Dedifferentiated amniotic fluid mesenchymal stem cell (primary cell): Measurements from ENCODE around the gene GATA5.

ENCODE experiments used
- DNase-seq: peaks from one replicate; pipeline ENCODE4 v3.0.0-alpha.2; 2016; ENCODE audit errors: extremely low spot score

Gene GATA5

GRCh38 chr20:62472941-62473585 is 2.7 kb downstream of the GATA5 start:
- DNase-seq = no peak

- DNase-seq = no peak
These were observed 3.5 kb downstream of the GATA5 start for GRCh38 chr20:62472138-62472940.

- DNase-seq = no peak
These were observed 5.3 kb downstream of the GATA5 start for GRCh38 chr20:62470459-62470858.

- no peak for DNase-seq
These were observed 5.8 kb downstream of the GATA5 start for GRCh38 chr20:62470001-62470400.

- DNase-seq = no peak
These were observed 6.4 kb downstream of the GATA5 start for GRCh38 chr20:62469352-62469751.

GRCh38 chr20:62466806-62467537 is 8.8 kb downstream of the GATA5 start:
- no peak for DNase-seq

GRCh38 chr20:62466072-62466760 is 9.6 kb downstream of the GATA5 start:
- DNase-seq = no peak

GRCh38 chr20:62464990-62465389 is 10.8 kb downstream of the GATA5 start:
- DNase-seq = no peak

GRCh38 chr20:62464425-62464770 is 11.4 kb downstream of the GATA5 start:
- DNase-seq = no peak

GRCh38 chr20:62463651-62464424 is 12.0 kb downstream of the GATA5 start:
- no peak for DNase-seq

- DNase-seq = no peak
These were observed 12.7 kb downstream of the GATA5 start for GRCh38 chr20:62462976-62463592.

- DNase-seq = no peak
These were observed 14.0 kb downstream of the GATA5 start for GRCh38 chr20:62461834-62462233.

- DNase-seq = no peak
These were observed 14.6 kb downstream of the GATA5 start for GRCh38 chr20:62461157-62461556.

- DNase-seq = no peak
These were observed 15.1 kb downstream of the GATA5 start for GRCh38 chr20:62460678-62461077.

GRCh38 chr20:62459488-62459887 is 16.3 kb downstream of the GATA5 start:
- no peak for DNase-seq

- DNase-seq = no peak
These were observed 17.2 kb downstream of the GATA5 start for GRCh38 chr20:62458275-62459251.

- no peak for DNase-seq
These were observed 18.0 kb downstream of the GATA5 start for GRCh38 chr20:62457831-62458230.

- no peak for DNase-seq
These were observed 18.7 kb downstream of the GATA5 start for GRCh38 chr20:62457098-62457497.

- no peak for DNase-seq
These were observed 19.9 kb downstream of the GATA5 start for GRCh38 chr20:62455929-62456328.
